IMR-90 (cell line): Measurements from ENCODE around the gene CYB5RL. TPM values are rescaled to one million over a fixed set of nuclear protein-coding genes. Genes with fewer than 3 reads are reported as not detected.

Source experiments
- ATAC-seq: fragments of 200-7000 bp; cut with Tn5 transposase; 2 replicates; pipeline ENCODE4 v1.9.1; 2020; ENCODE audit warnings: low read depth, mild to moderate bottlenecking, moderate library complexity
- BruUV-seq: library from RNA; stranded (reverse); fragments of 400-500 nt; replicated peaks from 2 replicates; lab custom pipeline; 2021; lab: Mats Ljungman, UMichigan
- CTCF ChIA-PET: fragments of 300-600 bp; formaldehyde crosslinking; extraction: SDS; loops from one replicate; lab custom pipeline; 2021; ENCODE audit warnings: antibody characterized with exemption; lab: Yijun Ruan, JAX
- POLR2A ChIA-PET: fragments of 300-600 bp; sonication (Branson Sonifier 250); formaldehyde crosslinking; loops from one replicate; lab custom pipeline; 2022; ENCODE audit warnings: antibody characterized with exemption; ENCODE audit not compliant: unreplicated experiment; lab: Charles Lee
- DNase-seq: peaks from one replicate; pipeline ENCODE4 v3.0.0; 2013
- H2AFZ ChIP-seq: replicated peaks from 2 replicates; pipeline ENCODE3; 2013; ENCODE audit warnings: low read length, mild to moderate bottlenecking; ENCODE audit not compliant: poor library complexity
- H2AK5ac ChIP-seq: 2 replicates; pipeline ENCODE4 v1.6.1; 2013; ENCODE audit warnings: low read depth, low read length, inconsistent platforms
- H2AK9ac ChIP-seq: replicated peaks from 2 replicates; pipeline ENCODE3; 2013; ENCODE audit warnings: mild to moderate bottlenecking, low read depth, low read length, moderate library complexity; ENCODE audit not compliant: poor library complexity
- H2BK120ac ChIP-seq: 2 replicates; pipeline ENCODE4 v1.6.1; 2013; ENCODE audit warnings: low read depth, low read length, inconsistent platforms
- H2BK15ac ChIP-seq: 3 replicates; pipeline ENCODE4 v1.6.1; 2013; ENCODE audit warnings: low read depth, low read length, inconsistent platforms
- H2BK20ac ChIP-seq: 2 replicates; pipeline ENCODE4 v1.6.1; 2013; ENCODE audit warnings: low read depth, mild to moderate bottlenecking, inconsistent platforms, low read length, moderate library complexity
- H2BK5ac ChIP-seq: 2 replicates; pipeline ENCODE4 v1.6.1; 2013; ENCODE audit warnings: mild to moderate bottlenecking, low read depth, low read length, inconsistent platforms; ENCODE audit not compliant: poor library complexity, severe bottlenecking
- H3K14ac ChIP-seq: replicated peaks from 2 replicates; pipeline ENCODE4 v1.6.1; 2013; ENCODE audit warnings: low read depth, low read length, inconsistent platforms
- H3K18ac ChIP-seq: 2 replicates; pipeline ENCODE4 v1.6.1; 2013; ENCODE audit warnings: low read depth, low read length, control low read depth
- H3K23ac ChIP-seq: 2 replicates; pipeline ENCODE4 v1.6.1; 2013; ENCODE audit warnings: low read depth, low read length, inconsistent platforms
- H3K27ac ChIP-seq: 2 replicates; pipeline ENCODE4 v1.5.1; 2013; ENCODE audit warnings: mild to moderate bottlenecking, control low read depth, low read length; ENCODE audit not compliant: insufficient read depth
- H3K27me3 ChIP-seq: 2 replicates; pipeline ENCODE4 v1.6.1; 2013; ENCODE audit warnings: low read length; ENCODE audit not compliant: control insufficient read depth, insufficient read depth
- H3K36me3 ChIP-seq: 2 replicates; pipeline ENCODE4 v1.6.1; 2013; ENCODE audit warnings: low read length, mixed read lengths; ENCODE audit not compliant: control insufficient read depth, insufficient read depth
- H3K4ac ChIP-seq: 2 replicates; pipeline ENCODE4 v1.6.1; 2013; ENCODE audit warnings: low read depth, low read length, inconsistent platforms
- H3K4me1 ChIP-seq: 2 replicates; pipeline ENCODE4 v1.6.1; 2013; ENCODE audit warnings: low read length, mixed read lengths; ENCODE audit not compliant: control insufficient read depth, insufficient read depth
- H3K4me2 ChIP-seq: 2 replicates; pipeline ENCODE4 v1.6.1; 2013; ENCODE audit warnings: low read depth, mild to moderate bottlenecking, control low read depth, low read length, moderate library complexity
- H3K4me3 ChIP-seq: 2 replicates; pipeline ENCODE4 v1.5.1; 2013; ENCODE audit warnings: low read depth, mild to moderate bottlenecking, control low read depth, low read length, moderate library complexity; ENCODE audit not compliant: insufficient read depth
- H3K56ac ChIP-seq: 2 replicates; pipeline ENCODE4 v1.6.1; 2013; ENCODE audit warnings: low read length, inconsistent platforms; ENCODE audit not compliant: insufficient read depth; ENCODE audit errors: extremely low read depth
- H3K79me1 ChIP-seq, 2 experiments: 2 replicates each; pipeline ENCODE4 v1.6.1; 2013; ENCODE audit warnings: low read length in 2 of 2, inconsistent platforms in 1 of 2, low read depth in 1 of 2
- H3K9ac ChIP-seq: 2 replicates; pipeline ENCODE4 v1.6.1; 2013; ENCODE audit warnings: low read depth, low read length, control low read depth
- H3K9me1 ChIP-seq: 2 replicates; pipeline ENCODE4 v1.6.1; 2013; ENCODE audit warnings: low read length, inconsistent platforms; ENCODE audit not compliant: insufficient read depth
- H3K9me3 ChIP-seq: 2 replicates; pipeline ENCODE4 v1.6.1; 2013; ENCODE audit warnings: low read length; ENCODE audit not compliant: control insufficient read depth, insufficient read depth
- H4K20me1 ChIP-seq: 2 replicates; pipeline ENCODE4 v1.6.1; 2013; ENCODE audit warnings: low read length, inconsistent platforms; ENCODE audit not compliant: insufficient read depth
- H4K5ac ChIP-seq: 2 replicates; pipeline ENCODE4 v1.6.1; 2013; ENCODE audit warnings: mild to moderate bottlenecking, low read depth, low read length, control low read depth
- H4K8ac ChIP-seq, 2 experiments: 2 replicates each; pipeline ENCODE4 v1.6.1; 2013; ENCODE audit warnings: low read depth in 2 of 2, low read length in 2 of 2, control low read depth in 1 of 2, inconsistent platforms in 1 of 2
- H4K91ac ChIP-seq: 2 replicates; pipeline ENCODE4 v1.6.1; 2013; ENCODE audit warnings: low read depth, low read length, inconsistent platforms; ENCODE audit not compliant: insufficient read depth
- MAFK ChIP-seq: IDR thresholded peaks from 2 replicates; pipeline ENCODE4 v1.6.1; 2012; ENCODE audit warnings: low read depth, low read length, improper control_type of control experiment
- RCOR1 ChIP-seq: IDR thresholded peaks from 2 replicates; pipeline ENCODE4 v1.6.1; 2012; ENCODE audit warnings: mild to moderate bottlenecking, low read length, improper control_type of control experiment; ENCODE audit not compliant: insufficient replicate concordance
- RFX5 ChIP-seq: IDR thresholded peaks from 2 replicates; pipeline ENCODE4 v1.8.0; 2012; ENCODE audit warnings: low read depth, mild to moderate bottlenecking, low read length, moderate library complexity
- USF2 ChIP-seq: fragments of 150-350 bp; IDR thresholded peaks from 2 replicates; pipeline ENCODE4 v1.6.1; 2017; ENCODE audit warnings: mild to moderate bottlenecking, antibody characterized with exemption, low read length, low read depth
- WGBS, 2 experiments: methylation state at CpG; one replicate each; pipeline versions ENCODE4 v1.1.5 to v1.1.7; 2013; ENCODE audit warnings: missing lambda C conversion rate in 2 of 2; ENCODE audit not compliant: insufficient read length in 1 of 2; ENCODE audit errors: extremely low coverage in 2 of 2; 5-methylcytosine and 5-hydroxymethylcytosine counted together
- dilution Hi-C: fragments of 300-500 bp; cut with HindIII; formaldehyde crosslinking; loops from one replicate; pipeline ENCODE4 v1.14.3; 2018; ENCODE audit warnings: low sequenced_read_pairs; ENCODE audit not compliant: unreplicated experiment
- in situ Hi-C: fragments of 300-500 bp; cut with MboI; formaldehyde crosslinking; loops from 3 replicates; pipeline ENCODE4 v1.14.3; 2019; ENCODE audit warnings: low sequenced_read_pairs, inconsistent platforms, mixed read lengths
- intact Hi-C: fragments of 100-400 bp; cut with micrococcal nuclease; formaldehyde crosslinking; loops from 2 replicates; pipeline ENCODE4 v1.10.0; 2022
- polyA plus RNA-seq, 3 experiments: library from polyadenylated mRNA; depleted of rRNA; stranded (reverse); fragments of >200 nt; gene quantifications; 2 replicates each; pipeline ENCODE4 v1.2.3, GENCODE V29; 2012; ENCODE audit warnings: low replicate concordance in 1 of 3
- total RNA-seq: library from RNA; depleted of rRNA; stranded (reverse); fragments of >200 nt; gene quantifications from 2 replicates; pipeline ENCODE4 v1.2.3, GENCODE V29; 2012

The CYB5RL gene
- total and polyA plus RNA-seq, 2 of the 4 experiments (the other 2 are of a cell fraction) = 3.8 to 4.3 TPM

DNA sequence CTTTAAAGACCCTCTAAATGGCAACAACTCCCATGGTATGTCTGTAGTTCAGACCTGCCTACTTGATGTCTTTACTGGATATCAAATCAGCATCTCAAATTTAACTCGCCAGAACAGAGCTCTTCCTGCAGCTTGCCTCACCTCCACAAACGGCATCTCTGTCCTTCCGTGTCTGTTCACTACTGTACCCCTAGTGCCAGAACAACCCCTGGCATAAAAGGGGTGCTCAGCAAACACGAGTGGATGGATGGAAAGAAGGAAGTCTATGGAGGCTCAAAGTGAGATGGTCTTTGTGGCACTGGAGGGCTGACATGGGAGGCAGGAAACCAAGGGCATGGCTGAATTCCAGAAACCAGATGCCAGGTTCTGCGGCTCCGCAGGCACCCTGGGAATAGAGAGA lies 22.9 kb upstream of the CYB5RL start:
- Histone ChIP-seq H3K18ac (no peak overlapping the region), H3K9ac (no peak overlapping the region), H3K4ac (no peak overlapping the region), H3K79me1 (peaks cover 0 to 9% of the 10 kb centered on the region in 2 experiments; a peak in 1 of 4 replicates), H3K9me3 (no peaks in the 10 kb centered on the region), H3K9me1 (peaks cover 25% of the 10 kb centered on the region), H4K20me1 (peaks cover 19% of the 10 kb centered on the region), H3K27ac (no peak overlapping the region), H2BK20ac (no peak overlapping the region), H4K8ac (no peak overlapping the region), H4K5ac (no peak overlapping the region), H3K4me1 (peaks cover 21% of the 10 kb centered on the region), H3K23ac (no peak overlapping the region), H2BK5ac (no peak overlapping the region), H3K27me3 (no peaks in the 10 kb centered on the region), H3K56ac (no peak overlapping the region), H2AFZ (no peak overlapping the region), H3K14ac (no peak overlapping the region), H4K91ac (no peak overlapping the region), H3K36me3 (peaks cover 24% of the 10 kb centered on the region), H2BK15ac (no peak overlapping the region), H2BK120ac (no peak overlapping the region), H2AK5ac (no peak overlapping the region), H3K4me3 (no peak overlapping the region), H3K4me2 (no peak overlapping the region), H2AK9ac (no peak overlapping the region)
- WGBS, 2 experiments = 100% methylated on average over 1 of the region's 6 CpGs; no CpG with 5 or more reads in 1 of the 2 experiments
- ChIA-PET CTCF (no interaction called here), POLR2A (no interaction called here)
- in situ Hi-C loops = loop anchor here (25.0 kb wide), 1 partner anchor 360 kb away; no protein-coding TSS in a partner anchor
- ATAC-seq (no peak), DNase-seq (no peak)
- no peak for TF ChIP-seq RCOR1
- no peak for TF ChIP-seq USF2
- TF ChIP-seq MAFK = no peak
- TF ChIP-seq RFX5 = no peak
- BruUV-seq = no TSS peak
- dilution Hi-C loops = no loop called here
- intact Hi-C loops = loop anchor here (10.0 kb wide), 1 partner anchor 182 kb away; the partner anchor contains the start of gene SSBP3
